ENCODE measurements around the gene FOSL1. TPM values are rescaled to one million over a fixed set of nuclear protein-coding genes. Genes with fewer than 3 reads are reported as not detected.

Gene FOSL1
- total and polyA plus RNA-seq, 2 donors (not counting 3 experiments of a cell fraction or from before 2014, with no cell fraction given) = 18.1 to 53.8 TPM

DNA sequence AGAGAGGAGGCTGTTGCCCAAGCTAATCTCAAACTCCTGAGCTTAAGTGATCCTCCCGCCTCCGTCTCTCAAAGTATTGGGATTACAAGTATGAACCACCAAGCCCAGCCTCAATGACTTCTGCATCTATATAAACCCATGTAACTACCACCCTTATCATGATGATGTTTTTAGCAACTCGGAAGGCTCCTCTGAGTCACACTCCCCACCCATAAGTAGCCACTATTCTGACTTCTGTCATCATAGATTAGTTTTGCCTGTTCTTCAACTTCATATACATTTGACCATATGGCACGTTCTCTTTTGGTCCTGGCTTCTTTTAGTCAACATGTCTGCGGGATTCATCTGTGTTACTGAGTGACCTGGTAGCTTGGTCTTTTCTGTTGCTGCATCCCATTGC is 6.4 kb upstream of the FOSL1 start:
- POLR2A ChIA-PET = interaction anchor here (1.1 kb wide), 1 partner anchor 17 kb away, joined by 3 read pairs; no protein-coding TSS in a partner anchor
- dilution Hi-C loops (cut with MboI; ENCODE audit: extremely low pct_ligation_motif_present, low sequenced_read_pairs) = no loop called here

More for the DNA sequence above, 6.4 kb upstream of the FOSL1 start:
- H3K4me1 ChIP-seq (ENCODE audit: control insufficient read depth, extremely low read depth, insufficient read depth, low read length) = peaks cover 15% of the 10 kb centered on the region
- FAIRE-seq (no peak), DNase-seq (ENCODE audit: low read depth, low spot score) (no peak)
- no peak overlapping the region for H3K4me2 ChIP-seq (ENCODE audit: insufficient read depth, low read length)
- H2AFZ ChIP-seq (ENCODE audit: low read depth, low read length) = no peak overlapping the region
- BruUV-seq (replicated peaks) = no TSS peak
- no peak overlapping the region for H3K9ac ChIP-seq (replicated peaks; ENCODE audit: extremely low read depth, insufficient read depth, low read length)
- no peaks in the 10 kb centered on the region for H3K79me2 ChIP-seq (ENCODE audit: control insufficient read depth, insufficient read depth, low read length)
- H3K27ac ChIP-seq (ENCODE audit: insufficient read depth, low read depth, low read length) = no peak overlapping the region
- no peak overlapping the region for H3K4me3 ChIP-seq (replicated peaks in 1 of 3; ENCODE audit: insufficient read depth in 1 of 3, low read depth in 1 of 3, low read length in 3 of 3)
- CTCF ChIA-PET = interaction anchor here (1.0 kb wide), 1 partner anchor 22 kb away, joined by 3 read pairs; no protein-coding TSS in a partner anchor
- H4K20me1 ChIP-seq (replicated peaks; ENCODE audit: control insufficient read depth, extremely low read depth, insufficient read depth, low read length) = no peaks in the 10 kb centered on the region
- H3K9me3 ChIP-seq (replicated peaks; ENCODE audit: control insufficient read depth, insufficient read depth, low read length) = no peaks in the 10 kb centered on the region
- no peaks in the 10 kb centered on the region for H3K36me3 ChIP-seq (ENCODE audit: control insufficient read depth in 2 of 2, extremely low read depth in 1 of 2, insufficient read depth in 2 of 2, low read length in 2 of 2)
- intact Hi-C loops (cut with micrococcal nuclease) = no loop called here
- no peaks in the 10 kb centered on the region for H3K9me1 ChIP-seq (replicated peaks; ENCODE audit: control insufficient read depth, extremely low read depth, insufficient read depth, low read length)
- TF ChIP-seq FOS (IDR thresholded peaks at IDR 0.05; ENCODE audit: borderline replicate concordance, insufficient read depth, low read length) (no peak), POLR2AphosphoS5 (IDR thresholded peaks at IDR 0.05; ENCODE audit: insufficient read depth, low read depth, low read length) (no peak), MYC (IDR thresholded peaks at IDR 0.05; ENCODE audit: low read depth, low read length) (no peak), POLR2A (IDR thresholded peaks at IDR 0.05; ENCODE audit: low read depth, low read length) (no peak), EZH2 (IDR thresholded peaks at IDR 0.05; ENCODE audit: borderline replicate concordance, low read depth, low read length, severe bottlenecking) (no peak), GATA2 (IDR thresholded peaks at IDR 0.05; ENCODE audit: insufficient read depth, insufficient read length, low read depth, low read length) (no peak), JUN (IDR thresholded peaks at IDR 0.05; ENCODE audit: borderline replicate concordance, insufficient read depth, insufficient read length, low read depth) (no peak)
- TF ChIP-seq, protein P1, sequence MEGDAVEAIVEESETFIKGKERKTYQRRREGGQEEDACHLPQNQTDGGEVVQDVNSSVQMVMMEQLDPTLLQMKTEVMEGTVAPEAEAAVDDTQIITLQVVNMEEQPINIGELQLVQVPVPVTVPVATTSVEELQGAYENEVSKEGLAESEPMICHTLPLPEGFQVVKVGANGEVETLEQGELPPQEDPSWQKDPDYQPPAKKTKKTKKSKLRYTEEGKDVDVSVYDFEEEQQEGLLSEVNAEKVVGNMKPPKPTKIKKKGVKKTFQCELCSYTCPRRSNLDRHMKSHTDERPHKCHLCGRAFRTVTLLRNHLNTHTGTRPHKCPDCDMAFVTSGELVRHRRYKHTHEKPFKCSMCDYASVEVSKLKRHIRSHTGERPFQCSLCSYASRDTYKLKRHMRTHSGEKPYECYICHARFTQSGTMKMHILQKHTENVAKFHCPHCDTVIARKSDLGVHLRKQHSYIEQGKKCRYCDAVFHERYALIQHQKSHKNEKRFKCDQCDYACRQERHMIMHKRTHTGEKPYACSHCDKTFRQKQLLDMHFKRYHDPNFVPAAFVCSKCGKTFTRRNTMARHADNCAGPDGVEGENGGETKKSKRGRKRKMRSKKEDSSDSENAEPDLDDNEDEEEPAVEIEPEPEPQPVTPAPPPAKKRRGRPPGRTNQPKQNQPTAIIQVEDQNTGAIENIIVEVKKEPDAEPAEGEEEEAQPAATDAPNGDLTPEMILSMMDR (IDR thresholded peaks at IDR 0.05; ENCODE audit: extremely low read depth in 1 of 2, insufficient read depth in 1 of 2, low read depth in 1 of 2, low read length in 2 of 2) = no peak
- TF ChIP-seq, protein P2, sequence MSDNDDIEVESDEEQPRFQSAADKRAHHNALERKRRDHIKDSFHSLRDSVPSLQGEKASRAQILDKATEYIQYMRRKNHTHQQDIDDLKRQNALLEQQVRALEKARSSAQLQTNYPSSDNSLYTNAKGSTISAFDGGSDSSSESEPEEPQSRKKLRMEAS (IDR thresholded peaks at IDR 0.05; ENCODE audit: insufficient read depth, insufficient read length) = no peak
- H3K27me3 ChIP-seq (ENCODE audit: control insufficient read depth in 2 of 2, insufficient read depth in 2 of 2, low read length in 2 of 2) = no peaks in the 10 kb centered on the region

Data from endothelial cell of umbilical vein (primary cell).